ENCODE results near the gene CAMTA2.
A peak's percentile ranks its signal among the peaks of the same experiment; 100 is the strongest.

CAMTA2 gene

DNA sequence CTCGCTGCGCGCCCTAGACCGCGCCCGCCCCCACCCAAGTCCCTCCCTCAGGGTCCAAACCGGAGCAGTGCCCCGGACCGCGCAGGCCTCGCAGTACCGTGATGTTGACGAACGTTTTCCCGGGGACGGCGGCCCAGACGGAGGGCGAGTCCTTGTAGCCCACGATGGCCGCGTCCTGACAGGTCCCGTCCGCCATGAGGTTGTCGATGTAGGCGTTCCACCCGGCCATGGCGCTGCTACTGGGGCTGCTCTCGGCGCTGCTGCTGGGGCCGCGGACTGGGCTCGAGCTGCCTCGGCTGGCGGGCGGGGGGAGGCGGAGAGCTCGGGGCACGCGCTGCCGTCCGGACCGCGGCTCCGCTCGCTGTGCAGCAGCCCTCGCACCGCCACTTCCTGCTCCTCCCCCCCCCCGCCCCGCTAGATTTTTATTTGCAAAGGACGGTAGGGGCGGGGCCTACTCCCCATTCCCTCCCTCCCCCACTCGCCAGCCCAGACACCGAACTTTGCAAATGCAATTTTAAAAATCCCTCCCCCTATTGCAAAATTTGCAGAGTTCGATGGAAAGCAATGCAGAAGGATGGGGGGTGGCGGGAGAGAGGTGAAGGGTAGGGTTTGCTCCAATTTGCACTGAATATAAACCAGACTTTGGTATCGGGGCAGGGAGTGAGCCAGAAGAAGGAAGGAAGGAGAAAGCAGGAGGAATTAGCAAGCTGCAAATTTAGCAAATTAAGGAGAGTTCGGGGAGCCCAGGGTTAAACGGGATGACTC lies 39.1 kb downstream of the CAMTA2 start, which contains the start of gene PFN1:
Gene PFN1 (minus strand): TSS at position 365 of the 765 bp plus-strand sequence. CDS start 136 bp downstream, at position 229.
- TF ChIP-seq POLR2AphosphoS5 (IDR thresholded peaks at IDR 0.05; ENCODE audit: low read depth, low read length) (peak; percentile 81), FOXP2 (optimal IDR thresholded peaks at IDR 0.05; ENCODE audit: borderline replicate concordance, extremely low read depth, extremely low read length, insufficient read depth) (peak; percentile 48), SIN3A (IDR thresholded peaks at IDR 0.05; ENCODE audit: borderline replicate concordance, insufficient read depth, low read length) (0 out of 2 replicates have a peak, but pooled peaks have one; percentile 50), TAF1 (IDR thresholded peaks at IDR 0.05; ENCODE audit: borderline replicate concordance, insufficient read depth, low read length) (peak; percentile 91; the same call in 1 of the 2 replicates)
- TF ChIP-seq, protein P1, sequence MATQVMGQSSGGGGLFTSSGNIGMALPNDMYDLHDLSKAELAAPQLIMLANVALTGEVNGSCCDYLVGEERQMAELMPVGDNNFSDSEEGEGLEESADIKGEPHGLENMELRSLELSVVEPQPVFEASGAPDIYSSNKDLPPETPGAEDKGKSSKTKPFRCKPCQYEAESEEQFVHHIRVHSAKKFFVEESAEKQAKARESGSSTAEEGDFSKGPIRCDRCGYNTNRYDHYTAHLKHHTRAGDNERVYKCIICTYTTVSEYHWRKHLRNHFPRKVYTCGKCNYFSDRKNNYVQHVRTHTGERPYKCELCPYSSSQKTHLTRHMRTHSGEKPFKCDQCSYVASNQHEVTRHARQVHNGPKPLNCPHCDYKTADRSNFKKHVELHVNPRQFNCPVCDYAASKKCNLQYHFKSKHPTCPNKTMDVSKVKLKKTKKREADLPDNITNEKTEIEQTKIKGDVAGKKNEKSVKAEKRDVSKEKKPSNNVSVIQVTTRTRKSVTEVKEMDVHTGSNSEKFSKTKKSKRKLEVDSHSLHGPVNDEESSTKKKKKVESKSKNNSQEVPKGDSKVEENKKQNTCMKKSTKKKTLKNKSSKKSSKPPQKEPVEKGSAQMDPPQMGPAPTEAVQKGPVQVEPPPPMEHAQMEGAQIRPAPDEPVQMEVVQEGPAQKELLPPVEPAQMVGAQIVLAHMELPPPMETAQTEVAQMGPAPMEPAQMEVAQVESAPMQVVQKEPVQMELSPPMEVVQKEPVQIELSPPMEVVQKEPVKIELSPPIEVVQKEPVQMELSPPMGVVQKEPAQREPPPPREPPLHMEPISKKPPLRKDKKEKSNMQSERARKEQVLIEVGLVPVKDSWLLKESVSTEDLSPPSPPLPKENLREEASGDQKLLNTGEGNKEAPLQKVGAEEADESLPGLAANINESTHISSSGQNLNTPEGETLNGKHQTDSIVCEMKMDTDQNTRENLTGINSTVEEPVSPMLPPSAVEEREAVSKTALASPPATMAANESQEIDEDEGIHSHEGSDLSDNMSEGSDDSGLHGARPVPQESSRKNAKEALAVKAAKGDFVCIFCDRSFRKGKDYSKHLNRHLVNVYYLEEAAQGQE (IDR thresholded peaks at IDR 0.05; ENCODE audit: insufficient read depth in 1 of 2, low read depth in 2 of 2, low read length in 2 of 2): no peak

DNA sequence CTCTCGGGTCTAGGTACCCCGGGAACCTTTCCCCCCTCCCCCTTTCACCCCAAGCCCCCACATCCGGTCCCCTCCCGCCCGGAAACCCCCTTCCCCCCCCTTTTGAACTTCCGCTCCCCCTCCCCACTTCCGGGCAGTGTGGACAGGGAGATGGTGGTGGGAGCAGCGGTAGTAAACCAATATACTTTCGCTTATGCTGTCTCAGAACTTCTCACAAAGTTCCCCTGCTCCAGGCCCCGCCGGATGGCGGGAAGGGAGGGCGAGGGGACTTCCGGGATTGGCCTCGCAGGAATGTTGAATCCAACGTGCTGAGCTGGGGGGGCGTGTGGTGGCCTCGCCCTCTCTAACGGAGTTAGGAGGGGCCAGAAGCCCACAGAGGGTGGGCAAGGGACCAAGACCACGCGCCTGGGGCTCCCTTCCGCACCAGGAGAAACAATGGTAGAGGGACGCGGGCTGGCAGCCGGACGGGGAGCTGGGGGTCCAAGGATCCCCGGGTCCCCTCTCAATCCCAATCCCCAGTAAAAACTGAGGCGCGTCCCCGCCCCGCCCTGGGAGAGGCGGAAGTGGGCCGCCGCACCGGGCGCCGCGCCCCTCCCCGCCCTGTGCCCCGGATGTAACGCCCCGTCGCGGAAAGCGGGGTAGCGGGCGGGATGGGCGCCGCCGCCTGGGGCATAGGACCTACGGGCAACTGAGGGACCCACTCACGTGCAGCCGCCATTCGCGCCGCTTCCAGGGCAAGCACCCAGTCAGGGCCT lies 39.9 kb downstream of the CAMTA2 start:
- TF ChIP-seq, protein P1 (IDR thresholded peaks at IDR 0.05; ENCODE audit: insufficient read depth in 1 of 2, low read depth in 2 of 2, low read length in 2 of 2): 0 out of 4 replicates have a peak, but pooled peaks of 1 of the 2 experiments have one; percentile 13
- peak; percentile 57; the same call in 1 of the 2 replicates for TF ChIP-seq POLR2AphosphoS5 (IDR thresholded peaks at IDR 0.05; ENCODE audit: low read depth, low read length)
- TF ChIP-seq TAF1 (IDR thresholded peaks at IDR 0.05; ENCODE audit: borderline replicate concordance, insufficient read depth, low read length): 0 out of 2 replicates have a peak, but pooled peaks have one; percentile 34
- TF ChIP-seq SIN3A (IDR thresholded peaks at IDR 0.05; ENCODE audit: borderline replicate concordance, insufficient read depth, low read length): 0 out of 2 replicates have a peak, but pooled peaks have one; percentile 10
- no peak for TF ChIP-seq FOXP2 (optimal IDR thresholded peaks at IDR 0.05; ENCODE audit: borderline replicate concordance, extremely low read depth, extremely low read length, insufficient read depth)

DNA sequence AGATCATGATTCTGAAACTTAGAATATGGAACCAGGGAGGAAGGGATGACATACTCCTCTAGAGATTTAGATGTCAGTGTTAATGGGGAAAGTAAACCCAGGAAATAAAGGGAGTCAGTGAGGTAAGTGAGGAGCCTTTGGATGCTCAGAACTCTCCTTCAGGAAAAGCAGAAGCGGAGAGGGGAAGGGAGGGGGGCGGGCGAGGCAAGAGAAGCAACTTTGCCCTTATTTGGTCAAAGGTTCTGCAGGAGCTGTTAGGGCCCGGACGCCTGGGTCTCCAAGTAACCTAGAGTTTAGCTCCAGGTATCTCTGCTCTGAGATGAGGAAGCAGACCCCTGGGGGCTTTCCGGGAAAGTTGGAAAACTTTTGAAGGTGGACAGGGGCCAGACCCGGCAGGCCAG lies 40.5 kb downstream of the CAMTA2 start:
- peak; percentile 43; the same call in 1 of the 2 replicates for TF ChIP-seq TAF1 (IDR thresholded peaks at IDR 0.05; ENCODE audit: borderline replicate concordance, insufficient read depth, low read length)
- TF ChIP-seq POLR2AphosphoS5 (IDR thresholded peaks at IDR 0.05; ENCODE audit: low read depth, low read length): no peak

DNA sequence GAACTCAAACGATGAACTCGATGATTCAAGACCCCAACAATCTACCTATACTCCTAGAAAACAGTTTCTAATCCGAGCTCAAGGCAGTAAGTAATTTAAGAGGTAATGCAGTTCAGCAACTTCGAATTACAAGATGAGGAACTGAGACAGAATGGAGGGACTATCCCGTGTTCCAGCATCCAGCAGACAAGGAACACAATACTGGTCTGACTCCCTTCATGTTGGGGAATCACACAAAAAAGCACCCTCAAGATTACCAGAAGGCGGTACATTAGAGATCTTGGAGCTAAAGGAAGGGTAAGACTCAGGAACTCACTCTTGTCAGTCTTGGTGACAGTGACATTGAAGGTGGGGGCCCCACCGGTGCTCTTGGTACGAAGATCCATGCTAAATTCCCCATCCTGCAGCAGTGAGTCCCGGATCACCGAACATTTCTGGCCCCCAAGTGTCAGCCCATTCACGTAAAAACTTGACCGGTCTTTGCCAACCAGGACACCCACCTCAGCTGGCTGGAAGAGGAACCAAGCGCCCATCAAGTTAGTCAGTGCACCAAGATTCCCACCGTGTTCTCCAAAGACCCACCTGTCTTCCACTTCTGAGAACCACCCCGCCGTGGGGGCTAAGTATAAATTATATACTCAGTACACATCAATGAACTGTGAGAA lies 41.0 kb downstream of the CAMTA2 start:
- TF ChIP-seq, protein P1 (IDR thresholded peaks at IDR 0.05; ENCODE audit: insufficient read depth in 1 of 2, low read depth in 2 of 2, low read length in 2 of 2): no peak
- TF ChIP-seq POLR2AphosphoS5 (IDR thresholded peaks at IDR 0.05; ENCODE audit: low read depth, low read length): 0 out of 2 replicates have a peak, but pooled peaks have one; percentile 6

DNA sequence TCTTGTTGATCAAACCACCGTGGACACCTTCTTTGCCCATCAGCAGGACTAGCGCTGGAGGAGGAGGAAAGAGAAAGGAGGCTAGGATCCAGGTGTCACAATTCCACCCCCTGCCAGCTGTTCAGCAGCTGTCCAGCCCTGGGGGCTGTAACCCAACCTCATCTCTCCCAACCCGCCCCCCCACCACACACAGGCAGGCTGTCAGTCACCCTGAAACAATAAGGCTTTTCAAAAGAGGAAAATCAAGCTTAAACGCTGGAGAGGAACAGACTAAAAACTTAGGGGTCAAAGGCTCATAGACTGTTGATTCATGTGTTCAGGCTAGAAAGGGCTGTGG lies 41.6 kb downstream of the CAMTA2 start:
- TF ChIP-seq FOXP2 (optimal IDR thresholded peaks at IDR 0.05; ENCODE audit: borderline replicate concordance, extremely low read depth, extremely low read length, insufficient read depth) (no peak), TAF1 (IDR thresholded peaks at IDR 0.05; ENCODE audit: borderline replicate concordance, insufficient read depth, low read length) (no peak), POLR2AphosphoS5 (IDR thresholded peaks at IDR 0.05; ENCODE audit: low read depth, low read length) (no peak), SIN3A (IDR thresholded peaks at IDR 0.05; ENCODE audit: borderline replicate concordance, insufficient read depth, low read length) (no peak)
- TF ChIP-seq, protein P1 (IDR thresholded peaks at IDR 0.05; ENCODE audit: insufficient read depth in 1 of 2, low read depth in 2 of 2, low read length in 2 of 2): no peak; a peak in 1 of 4 replicates
